Lower leg skin (tissue), 3 donors: ENCODE data around the gene JAML.

Experiments
- CTCF ChIP-seq, 3 donors: fragments of 450-650 bp; IDR thresholded peaks; one replicate each; pipeline ENCODE4 v1.5.1; 2016; ENCODE audit warnings: antibody characterized with exemption in 3 of 3, mild to moderate bottlenecking in 3 of 3, moderate library complexity in 2 of 3
- POLR2A ChIP-seq, 2 donors: fragments of 450-650 bp; IDR thresholded peaks; one replicate each; pipeline ENCODE4 v1.6.1; 2016 to 2017; ENCODE audit warnings: antibody characterized with exemption in 2 of 2, mild to moderate bottlenecking in 1 of 2, moderate library complexity in 1 of 2

- TF ChIP-seq POLR2A (IDR thresholded peaks at IDR 0.05) = no peak
- no peak for TF ChIP-seq CTCF (IDR thresholded peaks at IDR 0.05)
Observed at GRCh38 chr11:118171269-118172062, 53.3 kb downstream of the JAML start.
